GM23248 (cell line): Measurements from ENCODE around the gene DSE. TPM values are rescaled to one million over a fixed set of nuclear protein-coding genes. Genes with fewer than 3 reads are reported as not detected.
A peak's percentile ranks its signal among the peaks of the same experiment; 100 is the strongest.

ENCODE experiments used
- DNase-seq: peaks from one replicate; pipeline ENCODE4 v3.0.0-alpha.2; 2015
- H2AFZ ChIP-seq: fragments of 200-600 bp; sonication (generic); 2 replicates; pipeline ENCODE4 v1.6.1; 2016; ENCODE audit warnings: antibody characterized with exemption
- H3F3A ChIP-seq: fragments of 200-600 bp; sonication (generic); 2 replicates; pipeline ENCODE4 v1.6.1; 2016; ENCODE audit warnings: mild to moderate bottlenecking, antibody characterized with exemption, mixed run types; ENCODE audit not compliant: insufficient read depth
- H3K27ac ChIP-seq: fragments of 200-600 bp; sonication (generic); 2 replicates; pipeline ENCODE4 v1.5.1; 2016; ENCODE audit warnings: mild to moderate bottlenecking
- H3K27me3 ChIP-seq: fragments of 200-600 bp; sonication (generic); replicated peaks from 2 replicates; pipeline ENCODE4 v1.6.1; 2016; ENCODE audit warnings: mild to moderate bottlenecking; ENCODE audit not compliant: insufficient read depth
- H3K36me3 ChIP-seq: fragments of 200-600 bp; sonication (generic); 2 replicates; pipeline ENCODE4 v1.6.1; 2016; ENCODE audit warnings: low read depth, mild to moderate bottlenecking
- H3K4me1 ChIP-seq: fragments of 200-600 bp; sonication (generic); 2 replicates; pipeline ENCODE4 v1.6.1; 2016; ENCODE audit warnings: mild to moderate bottlenecking; ENCODE audit not compliant: insufficient read depth
- H3K4me2 ChIP-seq: fragments of 200-600 bp; sonication (generic); one replicate; pipeline ENCODE4 v1.6.1; 2016; ENCODE audit warnings: mild to moderate bottlenecking; ENCODE audit not compliant: unreplicated experiment
- H3K4me3 ChIP-seq: fragments of 200-600 bp; sonication (generic); 2 replicates; pipeline ENCODE4 v1.5.1; 2016; ENCODE audit warnings: mild to moderate bottlenecking
- H3K79me2 ChIP-seq: fragments of 200-600 bp; sonication (generic); 2 replicates; pipeline ENCODE4 v1.6.1; 2016; ENCODE audit warnings: mild to moderate bottlenecking; ENCODE audit not compliant: insufficient read depth
- H3K9ac ChIP-seq: fragments of 200-600 bp; sonication (generic); 2 replicates; pipeline ENCODE4 v1.6.1; 2016; ENCODE audit warnings: mild to moderate bottlenecking
- H3K9me2 ChIP-seq: fragments of 200-600 bp; sonication (generic); 2 replicates; pipeline ENCODE4 v1.6.1; 2016; ENCODE audit warnings: mixed run types, mild to moderate bottlenecking, moderate library complexity; ENCODE audit not compliant: insufficient read depth
- H3K9me3 ChIP-seq: fragments of 200-600 bp; sonication (generic); one replicate; pipeline ENCODE4 v1.6.1; 2017; ENCODE audit warnings: low read depth
- H4K20me1 ChIP-seq: fragments of 200-600 bp; sonication (generic); 2 replicates; pipeline ENCODE4 v1.6.0; 2016; ENCODE audit not compliant: insufficient read depth
- EZH2 ChIP-seq: fragments of 200-600 bp; sonication (generic); IDR thresholded peaks from 2 replicates; pipeline ENCODE4 v1.6.1; 2018; ENCODE audit warnings: antibody characterized with exemption, mild to moderate bottlenecking; ENCODE audit not compliant: insufficient read depth, poor library complexity, severe bottlenecking
- EZH2phosphoT487 ChIP-seq: fragments of 200-600 bp; sonication (generic); IDR thresholded peaks from 2 replicates; pipeline ENCODE4 v1.6.1; 2018; ENCODE audit warnings: antibody characterized with exemption, moderate library complexity, mild to moderate bottlenecking, low read depth; ENCODE audit not compliant: insufficient read depth
- WGBS, 2 experiments: methylation state at CpG; one replicate each; pipeline ENCODE4 v1.1.6; 2015 to 2017; ENCODE audit warnings: low lambda C conversion rate in 2 of 2, low coverage in 1 of 2; ENCODE audit errors: missing lambda C conversion rate in 2 of 2; 5-methylcytosine and 5-hydroxymethylcytosine counted together
- in situ Hi-C: fragments of 300-500 bp; cut with MboI; formaldehyde crosslinking; loops from 2 replicates; pipeline ENCODE4 v1.15.0; 2020
- polyA plus RNA-seq: library from polyadenylated mRNA; unstranded; fragments of >200 nt; fragmentation: Nextera tagmentation; extraction: Ambion mirVana; gene quantifications from 2 replicates; pipeline ENCODE4 v1.2.1, GENCODE V29; 2016
- total RNA-seq: library from RNA; depleted of rRNA; stranded (reverse); fragments of >200 nt; shearing (Covaris generic); gene quantifications from 2 replicates; pipeline ENCODE4 v1.2.3, GENCODE V29; 2014

The DSE gene
- total and polyA plus RNA-seq, 2 experiments from 2014 or later: 42.7 to 83.9 TPM

- Histone ChIP-seq H3K9me2 (no peaks in the 10 kb centered on the region), H2AFZ (no peak overlapping the region), H3F3A (peaks cover 31% of the 10 kb centered on the region), H3K4me1 (peaks cover 80% of the 10 kb centered on the region), H3K4me2 (peak overlapping the region; percentile 84), H3K4me3 (peak overlapping the region; percentile 48), H3K9me3 (no peaks in the 10 kb centered on the region), H3K79me2 (peaks cover 91% of the 10 kb centered on the region), H3K27ac (peak overlapping the region; percentile 92), H4K20me1 (no peaks in the 10 kb centered on the region), H3K27me3 (no peaks in the 10 kb centered on the region), H3K36me3 (no peaks in the 10 kb centered on the region), H3K9ac (peak overlapping the region; percentile 70)
- TF ChIP-seq EZH2: no peak
- TF ChIP-seq EZH2phosphoT487: 0 out of 2 replicates have a peak, but pooled peaks have one; percentile 5
- WGBS, 2 experiments: 0 to 2% methylated on average over 1 of the region's 1 CpG
- DNase-seq: peak; percentile 47
- in situ Hi-C loops: no loop called here
Measured at GRCh38 chr6:116397914-116398313, 27.2 kb downstream of the DSE start.

- in situ Hi-C loops: no loop called here
- peaks cover 75% of the 10 kb centered on the region for H3K4me1 ChIP-seq
- no peaks in the 10 kb centered on the region for H3K36me3 ChIP-seq
- no peaks in the 10 kb centered on the region for H3K9me2 ChIP-seq
- H3F3A ChIP-seq: peaks cover 31% of the 10 kb centered on the region
- peak overlapping the region; percentile 48 for H3K4me3 ChIP-seq
- TF ChIP-seq EZH2 (no peak), EZH2phosphoT487 (no peak)
- H3K9ac ChIP-seq: peak overlapping the region; percentile 70
- H3K27me3 ChIP-seq: no peaks in the 10 kb centered on the region
- no peak overlapping the region for H2AFZ ChIP-seq
- H3K4me2 ChIP-seq: peak overlapping the region; percentile 84
- H4K20me1 ChIP-seq: no peaks in the 10 kb centered on the region
- peaks cover 89% of the 10 kb centered on the region for H3K79me2 ChIP-seq
- H3K9me3 ChIP-seq: no peaks in the 10 kb centered on the region
- WGBS, 2 experiments: 1 to 3% methylated on average over 2 of the region's 2 CpGs
- H3K27ac ChIP-seq: peak overlapping the region; percentile 92
- DNase-seq: peak; percentile 69
Measured at GRCh38 chr6:116398316-116399010, 27.7 kb downstream of the DSE start.

- Histone ChIP-seq H3K9me3 (no peaks in the 10 kb centered on the region), H3K4me1 (peaks cover 73% of the 10 kb centered on the region), H3K27me3 (no peaks in the 10 kb centered on the region), H4K20me1 (no peaks in the 10 kb centered on the region), H3K9me2 (no peaks in the 10 kb centered on the region), H3K4me3 (peak overlapping the region; percentile 48), H2AFZ (no peak overlapping the region), H3K27ac (peak overlapping the region; percentile 92), H3K4me2 (peak overlapping the region; percentile 84), H3K36me3 (no peaks in the 10 kb centered on the region), H3F3A (peaks cover 37% of the 10 kb centered on the region), H3K79me2 (peaks cover 89% of the 10 kb centered on the region), H3K9ac (peak overlapping the region; percentile 70; the same call in 1 of the 2 replicates)
- TF ChIP-seq EZH2 (no peak), EZH2phosphoT487 (no peak)
- no peak for DNase-seq
- in situ Hi-C loops: no loop called here
- 91 to 92% methylated on average over 12 of the region's 12 CpGs for WGBS, 2 experiments
Measured at GRCh38 chr6:116399287-116399686, 28.5 kb downstream of the DSE start.

- TF ChIP-seq EZH2phosphoT487 (no peak), EZH2 (no peak)
- H3K36me3 ChIP-seq: no peaks in the 10 kb centered on the region
- no peaks in the 10 kb centered on the region for H4K20me1 ChIP-seq
- 20 to 23% methylated on average over 1 of the region's 1 CpG for WGBS, 2 experiments
- H3F3A ChIP-seq: peaks cover 46% of the 10 kb centered on the region
- peaks cover 84% of the 10 kb centered on the region for H3K79me2 ChIP-seq
- no peak overlapping the region for H3K9ac ChIP-seq
- H3K27ac ChIP-seq: peak overlapping the region; percentile 92
- H2AFZ ChIP-seq: no peak overlapping the region
- H3K4me3 ChIP-seq: 0 out of 2 replicates have a peak overlapping the region, but pooled peaks have one; percentile 9
- in situ Hi-C loops: no loop called here
- no peaks in the 10 kb centered on the region for H3K9me3 ChIP-seq
- peak; percentile 41 for DNase-seq
- H3K4me2 ChIP-seq: peak overlapping the region; percentile 55
- H3K27me3 ChIP-seq: no peaks in the 10 kb centered on the region
- H3K9me2 ChIP-seq: no peaks in the 10 kb centered on the region
- peaks cover 81% of the 10 kb centered on the region for H3K4me1 ChIP-seq
Measured at GRCh38 chr6:116400328-116400727, 29.6 kb downstream of the DSE start.
